Smooth muscle cell (in vitro differentiated cells): ENCODE measurements around the gene AGAP4. TPM values are rescaled to one million over a fixed set of nuclear protein-coding genes. Genes with fewer than 3 reads are reported as not detected.
"Not testable (repeated sequence)": the region's sequence is repeated elsewhere in the genome, so short reads cannot be mapped to it uniquely, and the experiment has no call there.

Experiments used
- DNase-seq: peaks from one replicate; lab custom pipeline; 2025; ENCODE audit not compliant: unreplicated experiment; lab: John Stamatoyannopoulos, UW
- H2AFZ ChIP-seq: fragments of 200-600 bp; sonication (generic); 2 replicates; pipeline ENCODE4 v1.6.0; 2016; ENCODE audit warnings: antibody characterized with exemption, low read depth, mild to moderate bottlenecking
- H3F3A ChIP-seq: fragments of 200-600 bp; sonication (generic); 2 replicates; pipeline ENCODE4 v1.6.0; 2017; ENCODE audit warnings: antibody characterized with exemption, low read depth
- H3K27ac ChIP-seq: fragments of 200-600 bp; sonication (generic); 2 replicates; pipeline ENCODE4 v1.5.1; 2016; ENCODE audit warnings: low read depth, mild to moderate bottlenecking
- H3K27me3 ChIP-seq: fragments of 200-600 bp; sonication (generic); 2 replicates; pipeline ENCODE4 v1.6.1; 2016; ENCODE audit warnings: low read depth, mild to moderate bottlenecking
- H3K36me3 ChIP-seq: fragments of 200-600 bp; sonication (generic); 2 replicates; pipeline ENCODE4 v1.5.1; 2016; ENCODE audit warnings: low read depth
- H3K4me1 ChIP-seq: fragments of 200-600 bp; sonication (generic); 2 replicates; pipeline ENCODE4 v1.5.1; 2016; ENCODE audit warnings: low read depth
- H3K4me2 ChIP-seq: fragments of 200-600 bp; sonication (generic); 2 replicates; pipeline ENCODE4 v1.6.0; 2016; ENCODE audit warnings: mild to moderate bottlenecking
- H3K4me3 ChIP-seq: fragments of 200-600 bp; sonication (generic); 2 replicates; pipeline ENCODE4 v1.5.1; 2016; ENCODE audit warnings: mild to moderate bottlenecking
- H3K79me2 ChIP-seq: fragments of 200-600 bp; sonication (generic); 2 replicates; pipeline ENCODE4 v1.6.0; 2016; ENCODE audit warnings: low read depth, mild to moderate bottlenecking
- H3K9ac ChIP-seq: fragments of 200-600 bp; sonication (generic); 2 replicates; pipeline ENCODE4 v1.6.0; 2016; ENCODE audit warnings: low read depth
- H3K9me3 ChIP-seq: fragments of 200-600 bp; sonication (generic); replicated peaks from 2 replicates; pipeline ENCODE4 v1.5.1; 2016; ENCODE audit warnings: low read depth
- H4K20me1 ChIP-seq: fragments of 200-600 bp; sonication (generic); 2 replicates; pipeline ENCODE4 v1.6.0; 2016; ENCODE audit warnings: low read depth
- CTCF ChIP-seq: fragments of 200-600 bp; sonication (generic); IDR thresholded peaks from 2 replicates; pipeline ENCODE4 v1.5.1; 2017; ENCODE audit warnings: borderline replicate concordance, mild to moderate bottlenecking, antibody characterized with exemption; ENCODE audit not compliant: insufficient read depth, poor library complexity, severe bottlenecking
- WGBS: methylation state at CpG from one replicate; pipeline ENCODE4 v1.1.7; 2016; ENCODE audit warnings: low lambda C conversion rate; 5-methylcytosine and 5-hydroxymethylcytosine counted together
- polyA plus RNA-seq: library from polyadenylated mRNA; unstranded; fragments of >200 nt; fragmentation: Nextera tagmentation; extraction: Ambion mirVana; gene quantifications from 2 replicates; pipeline ENCODE4 v1.2.1, GENCODE V29; 2016
- total RNA-seq: library from RNA; depleted of rRNA; stranded (reverse); fragments of >200 nt; gene quantifications from 2 replicates; pipeline ENCODE4 v1.2.3, GENCODE V29; 2014

AGAP4 gene
- total and polyA plus RNA-seq, 2 experiments from 2014 or later, result 4.7 to 23.3 TPM

GRCh38 chr10:45822918-45823317 is 24.4 kb downstream of the AGAP4 start:
- H3K27me3 ChIP-seq, DNase-seq, H4K20me1 ChIP-seq, H3F3A ChIP-seq, H3K4me3 ChIP-seq, H3K4me2 ChIP-seq, H3K27ac ChIP-seq, H3K36me3 ChIP-seq, H3K9ac ChIP-seq, H3K4me1 ChIP-seq, H2AFZ ChIP-seq, H3K9me3 ChIP-seq, H3K79me2 ChIP-seq: not testable (repeated sequence)
- WGBS, result 100% methylated on average over 1 of the region's 2 CpGs

GRCh38 chr10:45820107-45820830 is 27.0 kb downstream of the AGAP4 start:
- not testable (repeated sequence) for H3K4me2 ChIP-seq, H3K9ac ChIP-seq, H2AFZ ChIP-seq, H3K9me3 ChIP-seq, H3K27ac ChIP-seq, H3F3A ChIP-seq, H3K27me3 ChIP-seq, H3K4me3 ChIP-seq, DNase-seq, H4K20me1 ChIP-seq, H3K4me1 ChIP-seq, H3K79me2 ChIP-seq, H3K36me3 ChIP-seq
- 91% methylated on average over 6 of the region's 6 CpGs for WGBS

GRCh38 chr10:45819552-45819951 is 27.7 kb downstream of the AGAP4 start:
- no peak overlapping the region for H3K4me3 ChIP-seq
- no peak overlapping the region for H3K9ac ChIP-seq
- H3K4me1 ChIP-seq, result no peaks in the 10 kb centered on the region
- no peak for TF ChIP-seq CTCF
- no peak overlapping the region for H2AFZ ChIP-seq
- no peaks in the 10 kb centered on the region for H3K36me3 ChIP-seq
- no peaks in the 10 kb centered on the region for H4K20me1 ChIP-seq
- H3K4me2 ChIP-seq, result no peak overlapping the region
- H3K27ac ChIP-seq, result no peak overlapping the region
- no peak for DNase-seq
- H3K27me3 ChIP-seq, result no peaks in the 10 kb centered on the region
- no peaks in the 10 kb centered on the region for H3F3A ChIP-seq
- no peaks in the 10 kb centered on the region for H3K79me2 ChIP-seq
- no peaks in the 10 kb centered on the region for H3K9me3 ChIP-seq
- 79% methylated on average over 9 of the region's 9 CpGs for WGBS

DNA sequence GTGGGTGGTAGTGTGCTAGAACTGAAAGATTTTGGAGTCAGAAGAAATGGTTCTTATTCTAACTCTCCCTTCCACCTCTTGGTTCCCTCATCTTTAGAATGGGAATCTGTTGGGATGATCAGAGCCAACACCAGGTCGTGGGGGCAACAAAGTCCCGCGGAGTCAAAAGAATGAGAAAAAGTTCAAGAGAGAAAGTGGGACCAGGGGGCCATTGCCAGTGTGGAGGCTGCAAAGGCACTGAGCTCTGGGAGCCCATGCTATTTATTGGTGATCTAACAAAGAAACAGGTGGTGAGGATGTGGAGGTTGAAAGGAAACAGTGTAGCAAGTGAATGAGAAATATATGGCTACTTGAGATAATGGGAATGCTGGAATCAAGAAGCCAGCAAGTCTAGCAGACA is 29.4 kb downstream of the AGAP4 start:
- Histone ChIP-seq H3K36me3 (no peaks in the 10 kb centered on the region), H3K79me2 (no peaks in the 10 kb centered on the region), H3K9me3 (no peaks in the 10 kb centered on the region), H2AFZ (no peak overlapping the region), H3K4me2 (no peak overlapping the region), H3K27me3 (no peaks in the 10 kb centered on the region), H4K20me1 (no peaks in the 10 kb centered on the region), H3K9ac (no peak overlapping the region), H3K27ac (no peak overlapping the region), H3K4me1 (no peaks in the 10 kb centered on the region), H3F3A (no peaks in the 10 kb centered on the region), H3K4me3 (no peak overlapping the region)
- no peak for DNase-seq
- WGBS, result 97% methylated on average over 3 of the region's 3 CpGs
- no peak for TF ChIP-seq CTCF
